Suprapubic skin (tissue), 4 donors: Measurements from ENCODE around the gene USP35. TPM values are rescaled to one million over a fixed set of nuclear protein-coding genes. Genes with fewer than 3 reads are reported as not detected.

ENCODE experiments used
- DNase-seq, 2 donors: peaks; one replicate each; pipeline ENCODE4 v3.0.0-alpha.2; 2019; ENCODE audit warnings: low spot score in 2 of 2
- H3K27ac ChIP-seq: fragments of 200-600 bp; sonication (generic); one replicate; pipeline ENCODE4 v1.5.1; 2019
- H3K27me3 ChIP-seq: fragments of 200-600 bp; sonication (generic); one replicate; pipeline ENCODE4 v1.5.1; 2019
- H3K36me3 ChIP-seq: fragments of 200-600 bp; sonication (generic); one replicate; pipeline ENCODE4 v1.5.1; 2019
- H3K4me1 ChIP-seq: fragments of 200-600 bp; sonication (generic); one replicate; pipeline ENCODE4 v1.5.1; 2019
- H3K4me3 ChIP-seq: fragments of 200-600 bp; sonication (generic); one replicate; pipeline ENCODE4 v1.5.1; 2019; ENCODE audit warnings: mild to moderate bottlenecking
- H3K9me3 ChIP-seq: fragments of 200-600 bp; sonication (generic); one replicate; pipeline ENCODE4 v1.5.1; 2019
- CTCF ChIP-seq, 2 donors: fragments of 200-600 bp in 1 of 2; fragments of 450-650 bp in 1 of 2; sonication (generic) in 1 of 2; IDR thresholded peaks; one replicate each; pipeline ENCODE4 v1.5.1; 2016 to 2019; ENCODE audit warnings: antibody characterized with exemption in 2 of 2, mild to moderate bottlenecking in 1 of 2, moderate library complexity in 1 of 2
- EP300 ChIP-seq: sonication (generic); formaldehyde crosslinking; IDR thresholded peaks from one replicate; pipeline ENCODE4 v1.6.1; 2017; ENCODE audit warnings: antibody characterized with exemption
- POLR2A ChIP-seq, 2 donors: fragments of 450-650 bp; IDR thresholded peaks; one replicate each; pipeline ENCODE4 v1.6.1; 2017; ENCODE audit warnings: antibody characterized with exemption in 2 of 2, mild to moderate bottlenecking in 2 of 2, moderate library complexity in 2 of 2
- POLR2AphosphoS5 ChIP-seq, 3 donors: sonication (generic); formaldehyde crosslinking; IDR thresholded peaks; one replicate each; pipeline ENCODE4 v1.6.1; 2017; ENCODE audit warnings: antibody characterized with exemption in 3 of 3
- WGBS: methylation state at CpG from one replicate; pipeline ENCODE4 v1.1.5; 2018; 5-methylcytosine and 5-hydroxymethylcytosine counted together
- total RNA-seq, 4 donors: library from RNA; depleted of rRNA; stranded (reverse); fragments of >200 nt; gene quantifications; one replicate each; pipeline ENCODE4 v1.1.0, GENCODE V29; 2016

USP35 gene
- total RNA-seq, 4 donors from 2014 or later: 2.3 to 9.6 (median 5.6) TPM

- TF ChIP-seq POLR2A (IDR thresholded peaks at IDR 0.05) (no peak), EP300 (no peak), POLR2AphosphoS5 (IDR thresholded peaks at IDR 0.05) (no peak), CTCF (IDR thresholded peaks at IDR 0.05) (no peak)
- WGBS: 81% methylated on average over 10 of the region's 12 CpGs
- no peaks in the 10 kb centered on the region for H3K9me3 ChIP-seq
- H3K27me3 ChIP-seq: no peaks in the 10 kb centered on the region
- no peak overlapping the region for H3K27ac ChIP-seq
- peak; percentile 30 to 60 for DNase-seq
- peaks cover 50% of the 10 kb centered on the region for H3K36me3 ChIP-seq
- H3K4me1 ChIP-seq: no peaks in the 10 kb centered on the region
- no peak overlapping the region for H3K4me3 ChIP-seq
These were observed 25.8 kb downstream of the USP35 start for GRCh38 chr11:78214331-78215194.

DNA sequence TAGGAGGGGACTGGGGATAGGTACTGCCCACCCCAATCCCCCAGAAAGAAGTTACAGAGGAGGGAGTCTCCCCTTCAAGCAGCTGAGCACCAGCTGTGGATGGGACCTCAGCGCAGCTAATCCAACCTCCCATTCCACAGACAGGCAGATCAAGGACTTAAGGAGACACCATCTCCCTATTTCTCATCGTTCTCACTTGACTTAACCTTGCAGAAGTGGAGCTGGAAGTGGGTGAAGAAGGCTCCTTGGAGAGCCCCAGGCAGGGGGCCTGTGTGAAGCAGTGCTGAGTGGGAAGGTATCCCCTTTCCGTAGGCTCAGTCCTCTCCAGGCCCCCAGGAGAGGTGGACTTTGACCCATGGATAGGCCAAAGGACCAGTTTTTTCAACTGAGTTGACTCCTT is 27.3 kb downstream of the USP35 start:
- Histone ChIP-seq H3K36me3 (peaks cover 53% of the 10 kb centered on the region), H3K27ac (no peak overlapping the region), H3K9me3 (no peaks in the 10 kb centered on the region), H3K4me1 (no peaks in the 10 kb centered on the region), H3K4me3 (no peak overlapping the region), H3K27me3 (no peaks in the 10 kb centered on the region)
- DNase-seq: peak; percentile 18 to 35
- no peak for TF ChIP-seq EP300
- TF ChIP-seq POLR2A (IDR thresholded peaks at IDR 0.05): no peak
- no peak for TF ChIP-seq POLR2AphosphoS5 (IDR thresholded peaks at IDR 0.05)
- TF ChIP-seq CTCF (IDR thresholded peaks at IDR 0.05): no peak
- 75% methylated on average over 3 of the region's 3 CpGs for WGBS

GRCh38 chr11:78216571-78217287 is 28.0 kb downstream of the USP35 start:
- no peaks in the 10 kb centered on the region for H3K4me1 ChIP-seq
- WGBS: 90% methylated on average over 3 of the region's 5 CpGs
- no peaks in the 10 kb centered on the region for H3K9me3 ChIP-seq
- H3K4me3 ChIP-seq: no peak overlapping the region
- H3K27ac ChIP-seq: no peak overlapping the region
- H3K27me3 ChIP-seq: no peaks in the 10 kb centered on the region
- peak in 1 of 2 donors; percentile 31 for DNase-seq
- no peak for TF ChIP-seq POLR2AphosphoS5 (IDR thresholded peaks at IDR 0.05)
- TF ChIP-seq EP300: no peak
- no peak for TF ChIP-seq CTCF (IDR thresholded peaks at IDR 0.05)
- no peak for TF ChIP-seq POLR2A (IDR thresholded peaks at IDR 0.05)
- H3K36me3 ChIP-seq: peaks cover 60% of the 10 kb centered on the region

- 96% methylated on average over 14 of the region's 14 CpGs for WGBS
These were observed 29.2 kb downstream of the USP35 start for GRCh38 chr11:78217650-78218541.

More at GRCh38 chr11:78217650-78218541, 29.2 kb downstream of the USP35 start:
- H3K27me3 ChIP-seq: no peaks in the 10 kb centered on the region
- no peaks in the 10 kb centered on the region for H3K9me3 ChIP-seq
- no peaks in the 10 kb centered on the region for H3K4me1 ChIP-seq
- H3K36me3 ChIP-seq: peaks cover 70% of the 10 kb centered on the region
- H3K27ac ChIP-seq: no peak overlapping the region
- no peak overlapping the region for H3K4me3 ChIP-seq
- TF ChIP-seq CTCF (IDR thresholded peaks at IDR 0.05): no peak
- no peak for TF ChIP-seq POLR2AphosphoS5 (IDR thresholded peaks at IDR 0.05)
- TF ChIP-seq POLR2A (IDR thresholded peaks at IDR 0.05): no peak
- TF ChIP-seq EP300: no peak
- peak; percentile 48 to 53 for DNase-seq
